Keratinocyte (primary cell): ENCODE results near the gene SAG. TPM values are rescaled to one million over a fixed set of nuclear protein-coding genes. Genes with fewer than 3 reads are reported as not detected.

ENCODE experiments used
- DNase-seq: peaks from one replicate; pipeline ENCODE4 v3.0.0-alpha.2; 2011; ENCODE audit warnings: low read depth, missing footprints, low spot score
- FAIRE-seq: peaks from 2 replicates; lab custom pipeline; 2011; peaks lifted over from hg19 to GRCh38; lab: Jason Lieb, UNC
- H2AFZ ChIP-seq: 2 replicates; pipeline ENCODE4 v1.6.0; 2012; ENCODE audit warnings: low read length, control low read depth, inconsistent platforms; ENCODE audit not compliant: control insufficient read depth
- H3K27ac ChIP-seq: 2 replicates; pipeline ENCODE4 v1.5.1; 2011; ENCODE audit warnings: low read length; ENCODE audit not compliant: control insufficient read depth, insufficient read depth
- H3K27me3 ChIP-seq: 3 replicates; pipeline ENCODE4 v1.6.0; 2011; ENCODE audit warnings: low read length; ENCODE audit not compliant: control insufficient read depth, insufficient read depth; ENCODE audit errors: extremely low read depth
- H3K36me3 ChIP-seq, 2 experiments: 2 replicates in 1 of 2; 3 replicates in 1 of 2; pipeline ENCODE4 v1.5.1; 2011; ENCODE audit warnings: low read length in 2 of 2, mild to moderate bottlenecking in 1 of 2; ENCODE audit not compliant: control insufficient read depth in 2 of 2, insufficient read depth in 2 of 2; ENCODE audit errors: extremely low read depth in 1 of 2
- H3K4me1 ChIP-seq: 3 replicates; pipeline ENCODE4 v1.5.1; 2011; ENCODE audit warnings: low read length; ENCODE audit not compliant: control insufficient read depth, insufficient read depth; ENCODE audit errors: extremely low read depth
- H3K4me2 ChIP-seq: 3 replicates; pipeline ENCODE4 v1.6.0; 2011; ENCODE audit warnings: low read depth, low read length; ENCODE audit not compliant: control insufficient read depth, insufficient read depth; ENCODE audit errors: extremely low read depth
- H3K4me3 ChIP-seq, 3 experiments: fragments of 200-600 bp in 1 of 3; sonication (generic) in 1 of 3; 2 replicates in 2 of 3; 3 replicates in 1 of 3; pipeline ENCODE4 v1.5.1; 2011 to 2016; ENCODE audit warnings: low read length in 3 of 3, mild to moderate bottlenecking in 3 of 3, control low read depth in 2 of 3, inconsistent platforms in 1 of 3, low read depth in 1 of 3, mixed read lengths in 1 of 3, mixed run types in 1 of 3, moderate library complexity in 1 of 3; ENCODE audit not compliant: control insufficient read depth in 2 of 3, insufficient read depth in 2 of 3; ENCODE audit errors: extremely low read depth in 1 of 3
- H3K79me2 ChIP-seq: 2 replicates; pipeline ENCODE4 v1.6.0; 2012; ENCODE audit warnings: low read length; ENCODE audit not compliant: control insufficient read depth, insufficient read depth
- H3K9ac ChIP-seq: 3 replicates; pipeline ENCODE4 v1.6.0; 2011; ENCODE audit warnings: low read length; ENCODE audit not compliant: control insufficient read depth, insufficient read depth; ENCODE audit errors: extremely low read depth
- H3K9me1 ChIP-seq: 3 replicates; pipeline ENCODE4 v1.6.0; 2011; ENCODE audit warnings: low read length; ENCODE audit not compliant: control insufficient read depth, insufficient read depth; ENCODE audit errors: extremely low read depth
- H3K9me3 ChIP-seq: 2 replicates; pipeline ENCODE4 v1.5.1; 2012; ENCODE audit warnings: low read depth, low read length; ENCODE audit not compliant: control insufficient read depth
- H4K20me1 ChIP-seq: 3 replicates; pipeline ENCODE4 v1.6.0; 2011; ENCODE audit warnings: low read length; ENCODE audit not compliant: control insufficient read depth, insufficient read depth; ENCODE audit errors: extremely low read depth
- CTCF ChIP-seq, 3 experiments: IDR thresholded peaks in 1 of 3; conservative IDR thresholded peaks in 1 of 3; optimal IDR thresholded peaks in 1 of 3; 2 replicates in 2 of 3; 3 replicates in 1 of 3; pipeline versions ENCODE3 to v1.5.1; 2011; ENCODE audit warnings: low read length in 3 of 3, mild to moderate bottlenecking in 3 of 3, moderate library complexity in 2 of 3, control low read depth in 1 of 3, inconsistent platforms in 1 of 3; ENCODE audit not compliant: insufficient read depth in 2 of 3; ENCODE audit errors: extremely low read depth in 1 of 3
- EZH2 ChIP-seq: IDR thresholded peaks from one replicate; pipeline ENCODE4 v1.6.1; 2012; ENCODE audit warnings: inconsistent platforms, mild to moderate bottlenecking, low read length, moderate library complexity
- dilution Hi-C: fragments of 300-500 bp; cut with MboI; formaldehyde crosslinking; loops from one replicate; pipeline ENCODE4 v1.7.0; 2020; ENCODE audit warnings: low sequenced_read_pairs; ENCODE audit not compliant: extremely low pct_ligation_motif_present
- polyA plus RNA-seq, 5 experiments: library from polyadenylated mRNA; depleted of rRNA in 3 of 5; stranded (reverse) in 3 of 5; stranded (forward) in 1 of 5; unstranded in 1 of 5; fragments of >200 nt; gene quantifications; 1 replicate in 1 of 5; 2 replicates in 3 of 5; 3 replicates in 1 of 5; pipeline versions ENCODE4 v1.2.1 to v1.2.3, GENCODE V29; 2011 to 2012; ENCODE audit warnings: missing spikeins in 2 of 5, low read depth in 1 of 5, low replicate concordance in 1 of 5

Gene SAG
- polyA plus RNA-seq, 1 donor (not counting 4 experiments of a cell fraction or from before 2014, with no cell fraction given): not detected

GRCh38 chr2:233341296-233341695 is 33.7 kb downstream of the SAG start:
- FAIRE-seq: no peak
- dilution Hi-C loops: no loop called here

GRCh38 chr2:233342301-233342700 is 34.7 kb downstream of the SAG start:
- no peak overlapping the region for H3K4me3 ChIP-seq
- peaks cover 8% of the 10 kb centered on the region for H3K27me3 ChIP-seq
- dilution Hi-C loops: no loop called here
- no peak for FAIRE-seq
- no peaks in the 10 kb centered on the region for H3K4me1 ChIP-seq
- H2AFZ ChIP-seq: no peak overlapping the region
- no peaks in the 10 kb centered on the region for H3K9me1 ChIP-seq
- no peak for DNase-seq
- no peaks in the 10 kb centered on the region for H3K36me3 ChIP-seq
- H3K4me2 ChIP-seq: no peak overlapping the region
- no peaks in the 10 kb centered on the region for H3K79me2 ChIP-seq
- H4K20me1 ChIP-seq: no peaks in the 10 kb centered on the region
- H3K27ac ChIP-seq: no peak overlapping the region
- H3K9ac ChIP-seq: no peak overlapping the region
- TF ChIP-seq EZH2 (no peak), CTCF (optimal IDR thresholded peaks at IDR 0.05 in 1 of 3, IDR thresholded peaks at IDR 0.05 in 1 of 3, conservative IDR thresholded peaks at IDR 0.05 in 1 of 3; ENCODE audit: extremely low read depth in 1 of 3, insufficient read depth in 2 of 3, low read length in 3 of 3) (no peak)
- H3K9me3 ChIP-seq: no peaks in the 10 kb centered on the region

More at GRCh38 chr2:233341296-233341695, 33.7 kb downstream of the SAG start:
- H3K9ac ChIP-seq: no peak overlapping the region
- no peak overlapping the region for H3K4me3 ChIP-seq
- no peaks in the 10 kb centered on the region for H3K79me2 ChIP-seq
- no peak overlapping the region for H3K4me2 ChIP-seq
- peaks cover 8% of the 10 kb centered on the region for H3K27me3 ChIP-seq
- DNase-seq: no peak
- no peak overlapping the region for H3K27ac ChIP-seq
- no peak for TF ChIP-seq EZH2
- no peak for TF ChIP-seq CTCF (optimal IDR thresholded peaks at IDR 0.05 in 1 of 3, IDR thresholded peaks at IDR 0.05 in 1 of 3, conservative IDR thresholded peaks at IDR 0.05 in 1 of 3; ENCODE audit: extremely low read depth in 1 of 3, insufficient read depth in 2 of 3, low read length in 3 of 3)
- H4K20me1 ChIP-seq: no peaks in the 10 kb centered on the region
- H3K36me3 ChIP-seq: no peaks in the 10 kb centered on the region
- no peaks in the 10 kb centered on the region for H3K9me1 ChIP-seq
- no peaks in the 10 kb centered on the region for H3K4me1 ChIP-seq
- no peaks in the 10 kb centered on the region for H3K9me3 ChIP-seq
- no peak overlapping the region for H2AFZ ChIP-seq
